PC-9 (cell line): ENCODE results near the gene EFS. TPM values are rescaled to one million over a fixed set of nuclear protein-coding genes. Genes with fewer than 3 reads are reported as not detected.
A peak's percentile ranks its signal among the peaks of the same experiment; 100 is the strongest.

Source experiments
- BruUV-seq: library from RNA; stranded (reverse); fragments of 400-500 nt; replicated peaks from 2 replicates; lab custom pipeline; 2021; lab: Mats Ljungman, UMichigan
- CTCF ChIA-PET: fragments of 300-600 bp; sonication (Branson Sonifier 250); formaldehyde crosslinking; loops from one replicate; lab custom pipeline; 2022; ENCODE audit warnings: antibody characterized with exemption; lab: Charles Lee
- POLR2A ChIA-PET: fragments of 300-600 bp; sonication (Branson Sonifier 250); formaldehyde crosslinking; loops from one replicate; lab custom pipeline; 2022; ENCODE audit warnings: antibody characterized with exemption; ENCODE audit not compliant: unreplicated experiment; lab: Charles Lee
- DNase-seq, 2 experiments: peaks; one replicate each; pipeline versions ENCODE4 v3.0.0 to v3.0.0-alpha.2; 2015 to 2022; ENCODE audit warnings: mixed read lengths in 1 of 2
- H2AFZ ChIP-seq: fragments of 200-600 bp; sonication (generic); 2 replicates; pipeline ENCODE4 v1.8.1; 2017; ENCODE audit warnings: antibody characterized with exemption
- H3F3A ChIP-seq: fragments of 200-600 bp; sonication (generic); 2 replicates; pipeline ENCODE4 v1.8.1; 2017; ENCODE audit warnings: antibody characterized with exemption, mild to moderate bottlenecking, low read depth; ENCODE audit not compliant: insufficient read depth
- H3K27ac ChIP-seq: fragments of 200-600 bp; sonication (generic); 2 replicates; pipeline ENCODE4 v1.6.1; 2016; ENCODE audit warnings: mixed run types
- H3K27me3 ChIP-seq: fragments of 200-600 bp; sonication (generic); 2 replicates; pipeline ENCODE4 v1.6.1; 2016; ENCODE audit warnings: low read depth, mixed run types; ENCODE audit not compliant: insufficient read depth
- H3K36me3 ChIP-seq: fragments of 200-600 bp; sonication (generic); 2 replicates; pipeline ENCODE4 v1.6.1; 2016; ENCODE audit warnings: low read depth, mixed run types
- H3K4me1 ChIP-seq: fragments of 200-600 bp; sonication (generic); replicated peaks from 2 replicates; pipeline ENCODE4 v1.6.1; 2016; ENCODE audit warnings: mixed run types; ENCODE audit not compliant: insufficient read depth
- H3K4me2 ChIP-seq: fragments of 200-600 bp; sonication (generic); 2 replicates; pipeline ENCODE4 v1.6.1; 2017; ENCODE audit warnings: mixed run types
- H3K4me3 ChIP-seq: fragments of 200-600 bp; sonication (generic); 2 replicates; pipeline ENCODE4 v1.6.1; 2016; ENCODE audit warnings: mixed run types
- H3K79me2 ChIP-seq: fragments of 200-600 bp; sonication (generic); 2 replicates; pipeline ENCODE4 v1.6.1; 2017; ENCODE audit warnings: low read depth, mixed run types
- H3K9me2 ChIP-seq: fragments of 200-600 bp; sonication (generic); 2 replicates; pipeline ENCODE4 v1.8.1; 2017; ENCODE audit warnings: mild to moderate bottlenecking; ENCODE audit not compliant: insufficient read depth
- H3K9me3 ChIP-seq: fragments of 200-600 bp; sonication (generic); 2 replicates; pipeline ENCODE4 v1.8.1; 2016; ENCODE audit warnings: low read depth; ENCODE audit not compliant: insufficient read depth
- H4K20me1 ChIP-seq: fragments of 200-600 bp; sonication (generic); 2 replicates; pipeline ENCODE4 v1.8.1; 2017; ENCODE audit not compliant: insufficient read depth
- EZH2 ChIP-seq: fragments of 200-600 bp; sonication (generic); IDR thresholded peaks from 2 replicates; pipeline ENCODE4 v1.8.0; 2017; ENCODE audit warnings: antibody characterized with exemption, low read depth
- intact Hi-C: fragments of 100-400 bp; cut with micrococcal nuclease; formaldehyde crosslinking; loops from one replicate; pipeline ENCODE4 v1.10.0; 2022; ENCODE audit not compliant: unreplicated experiment
- total RNA-seq: library from RNA; stranded (reverse); gene quantifications from 2 replicates; pipeline ENCODE4 v1.2.3, GENCODE V29; 2021
- TF ChIP-seq, protein P1 (sequence below): fragments of 200-600 bp; sonication (generic); conservative IDR thresholded peaks from 2 replicates; pipeline ENCODE4 v1.6.1; 2017; ENCODE audit warnings: mixed run types, antibody characterized with exemption, mild to moderate bottlenecking, moderate library complexity

EFS gene
- total RNA-seq, 1 experiment from 2014 or later: not detected

DNA sequence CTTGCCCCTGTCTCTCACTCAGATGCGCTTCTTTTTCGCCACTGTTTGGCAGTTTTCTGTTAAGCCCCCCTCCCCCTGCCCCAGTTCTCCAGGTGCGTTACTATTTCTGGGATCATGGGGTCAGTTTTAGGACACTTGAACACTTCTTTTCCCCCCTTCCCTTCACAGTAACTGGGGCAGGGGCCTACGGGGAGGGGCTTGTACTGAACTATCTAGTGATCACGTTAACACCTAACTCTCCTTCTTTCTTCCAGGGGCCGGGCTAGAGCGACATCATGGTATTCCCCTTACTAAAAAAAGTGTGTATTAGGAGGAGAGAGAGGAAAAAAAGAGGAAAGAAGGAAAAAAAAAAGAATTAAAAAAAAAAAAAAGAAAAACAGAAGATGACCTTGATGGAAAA lies 40.0 kb downstream of the EFS start:
- DNase-seq: no peak
- intact Hi-C loops: loop anchor here (5.0 kb wide), 2 partner anchors 142 to 232 kb away; partner anchors contain the start of genes NGDN and THTPA
- no peak overlapping the region for H2AFZ ChIP-seq
- H3K4me3 ChIP-seq: no peak overlapping the region
- no TSS peak for BruUV-seq
- H3K36me3 ChIP-seq: peaks cover 20% of the 10 kb centered on the region; the same call in 1 of the 2 replicates
- H4K20me1 ChIP-seq: no peaks in the 10 kb centered on the region
- peaks cover 27% of the 10 kb centered on the region; the same call in 1 of the 2 replicates for H3F3A ChIP-seq
- no peaks in the 10 kb centered on the region for H3K9me2 ChIP-seq
- ChIA-PET CTCF (no interaction called here), POLR2A (no interaction called here)
- no peak overlapping the region for H3K4me2 ChIP-seq
- peaks cover 24% of the 10 kb centered on the region for H3K79me2 ChIP-seq
- H3K9me3 ChIP-seq: no peaks in the 10 kb centered on the region
- H3K4me1 ChIP-seq: peaks cover 15% of the 10 kb centered on the region
- no peak overlapping the region for H3K27ac ChIP-seq
- TF ChIP-seq EZH2: no peak
- TF ChIP-seq, protein P1, sequence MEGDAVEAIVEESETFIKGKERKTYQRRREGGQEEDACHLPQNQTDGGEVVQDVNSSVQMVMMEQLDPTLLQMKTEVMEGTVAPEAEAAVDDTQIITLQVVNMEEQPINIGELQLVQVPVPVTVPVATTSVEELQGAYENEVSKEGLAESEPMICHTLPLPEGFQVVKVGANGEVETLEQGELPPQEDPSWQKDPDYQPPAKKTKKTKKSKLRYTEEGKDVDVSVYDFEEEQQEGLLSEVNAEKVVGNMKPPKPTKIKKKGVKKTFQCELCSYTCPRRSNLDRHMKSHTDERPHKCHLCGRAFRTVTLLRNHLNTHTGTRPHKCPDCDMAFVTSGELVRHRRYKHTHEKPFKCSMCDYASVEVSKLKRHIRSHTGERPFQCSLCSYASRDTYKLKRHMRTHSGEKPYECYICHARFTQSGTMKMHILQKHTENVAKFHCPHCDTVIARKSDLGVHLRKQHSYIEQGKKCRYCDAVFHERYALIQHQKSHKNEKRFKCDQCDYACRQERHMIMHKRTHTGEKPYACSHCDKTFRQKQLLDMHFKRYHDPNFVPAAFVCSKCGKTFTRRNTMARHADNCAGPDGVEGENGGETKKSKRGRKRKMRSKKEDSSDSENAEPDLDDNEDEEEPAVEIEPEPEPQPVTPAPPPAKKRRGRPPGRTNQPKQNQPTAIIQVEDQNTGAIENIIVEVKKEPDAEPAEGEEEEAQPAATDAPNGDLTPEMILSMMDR: no peak
- H3K27me3 ChIP-seq: no peaks in the 10 kb centered on the region

DNA sequence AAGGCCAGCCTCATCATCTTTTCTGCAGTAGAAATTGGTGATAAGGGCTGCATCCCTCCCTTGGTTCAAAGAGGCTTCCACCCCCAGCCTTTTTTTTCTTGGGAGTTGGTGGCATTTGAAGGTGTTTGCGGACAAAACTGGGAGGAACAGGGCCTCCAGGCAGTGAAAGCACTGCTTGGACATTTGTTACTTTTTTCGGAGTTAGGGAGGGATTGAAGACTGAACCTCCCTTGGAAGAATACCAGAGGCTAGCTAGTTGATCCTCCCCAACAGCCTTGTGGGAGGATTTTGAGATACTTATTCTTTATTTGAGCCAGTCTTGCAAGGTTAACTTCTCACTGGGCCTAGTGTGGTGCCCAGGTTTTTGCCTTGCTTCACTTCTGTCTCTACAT lies 40.5 kb downstream of the EFS start:
- no peak for TF ChIP-seq EZH2
- TF ChIP-seq, protein P1: no peak
- Histone ChIP-seq H3K4me1 (peaks cover 15% of the 10 kb centered on the region), H3F3A (peaks cover 27% of the 10 kb centered on the region; the same call in 1 of the 2 replicates), H2AFZ (no peak overlapping the region), H3K9me2 (no peaks in the 10 kb centered on the region), H4K20me1 (no peaks in the 10 kb centered on the region), H3K4me3 (no peak overlapping the region), H3K4me2 (no peak overlapping the region), H3K27me3 (no peaks in the 10 kb centered on the region), H3K27ac (no peak overlapping the region), H3K79me2 (peaks cover 24% of the 10 kb centered on the region), H3K9me3 (no peaks in the 10 kb centered on the region), H3K36me3 (peaks cover 20% of the 10 kb centered on the region; the same call in 1 of the 2 replicates)
- intact Hi-C loops: loop anchor here (5.0 kb wide), 1 partner anchor 143 kb away; the partner anchor contains the start of gene NGDN
- no TSS peak for BruUV-seq
- no peak for DNase-seq
- CTCF ChIA-PET: no interaction called here
- POLR2A ChIA-PET: no interaction called here

DNA sequence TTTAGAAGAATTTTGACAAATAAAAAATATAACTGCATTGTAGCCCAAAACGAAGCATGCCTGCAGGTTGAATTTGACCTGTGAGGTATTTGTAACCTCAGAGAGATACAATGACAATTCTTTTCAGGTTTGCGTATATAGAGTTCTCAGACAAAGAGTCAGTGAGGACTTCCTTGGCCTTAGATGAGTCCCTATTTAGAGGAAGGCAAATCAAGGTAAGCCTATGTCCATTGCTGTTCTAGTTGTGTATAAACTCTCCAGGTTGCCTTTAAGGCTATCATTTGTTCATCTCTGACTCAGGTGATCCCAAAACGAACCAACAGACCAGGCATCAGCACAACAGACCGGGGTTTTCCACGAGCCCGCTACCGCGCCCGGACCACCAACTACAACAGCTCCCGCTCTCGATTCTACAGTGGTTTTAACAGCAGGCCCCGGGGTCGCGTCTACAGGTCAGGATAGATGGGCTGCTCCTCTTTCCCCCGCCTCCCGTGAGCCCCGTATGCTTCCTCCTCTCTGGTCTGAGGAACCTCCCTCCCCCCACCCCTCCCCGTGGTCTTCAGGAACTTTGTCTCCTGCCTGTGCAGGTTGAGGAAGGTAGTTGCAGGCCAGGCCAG lies 41.0 kb downstream of the EFS start:
- peaks cover 15% of the 10 kb centered on the region for H3K4me1 ChIP-seq
- BruUV-seq: TSS peak; percentile 15
- POLR2A ChIA-PET: interaction anchor here (0.6 kb wide), 1 partner anchor 17 kb away, joined by 7 read pairs; the partner anchor contains the start of gene BCL2L2
- intact Hi-C loops: loop anchor here (5.0 kb wide), 1 partner anchor 143 kb away; the partner anchor contains the start of gene NGDN
- H3K4me2 ChIP-seq: no peak overlapping the region
- peaks cover 27% of the 10 kb centered on the region; the same call in 1 of the 2 replicates for H3F3A ChIP-seq
- no peaks in the 10 kb centered on the region for H4K20me1 ChIP-seq
- TF ChIP-seq, protein P1: no peak
- TF ChIP-seq EZH2: no peak
- H3K27ac ChIP-seq: no peak overlapping the region
- DNase-seq: no peak
- H3K9me3 ChIP-seq: no peaks in the 10 kb centered on the region
- H3K27me3 ChIP-seq: no peaks in the 10 kb centered on the region
- H2AFZ ChIP-seq: no peak overlapping the region
- no peaks in the 10 kb centered on the region for H3K9me2 ChIP-seq
- CTCF ChIA-PET: interaction anchor here (1.2 kb wide), 1 partner anchor 203 kb away, joined by 3 read pairs; no protein-coding TSS in a partner anchor
- H3K4me3 ChIP-seq: no peak overlapping the region
- H3K36me3 ChIP-seq: peaks cover 20% of the 10 kb centered on the region; the same call in 1 of the 2 replicates
- peaks cover 24% of the 10 kb centered on the region for H3K79me2 ChIP-seq
